SU-DHL-6 (cell line): ENCODE data around the gene ITSN2.

Experiments used
- H2AFZ ChIP-seq: fragments of 200-600 bp; sonication (generic); 2 replicates; pipeline ENCODE4 v1.6.1; 2014; ENCODE audit warnings: low read depth, mild to moderate bottlenecking, moderate library complexity, mixed read lengths, antibody characterized with exemption, low read length; ENCODE audit not compliant: severe bottlenecking
- H3F3A ChIP-seq: fragments of 200-600 bp; shearing (Covaris generic); 2 replicates; pipeline ENCODE4 v1.6.0; 2016; ENCODE audit warnings: antibody characterized with exemption, mild to moderate bottlenecking; ENCODE audit not compliant: insufficient read depth
- H3K27ac ChIP-seq: fragments of 200-600 bp; sonication (generic); 2 replicates; pipeline ENCODE4 v1.5.1; 2016; ENCODE audit warnings: low read depth, mild to moderate bottlenecking, low read length, moderate library complexity, mixed read lengths
- H3K27me3 ChIP-seq: fragments of 200-600 bp; sonication (generic), shearing (Covaris generic); 2 replicates; pipeline ENCODE4 v1.6.0; 2014; ENCODE audit warnings: mild to moderate bottlenecking, low read length
- H3K36me3 ChIP-seq: fragments of 200-600 bp; sonication (generic); 2 replicates; pipeline ENCODE4 v1.6.1; 2014; ENCODE audit warnings: mild to moderate bottlenecking, low read length, mixed read lengths
- H3K4me2 ChIP-seq: fragments of 300-600, 200-600 bp; shearing (Covaris generic), sonication (generic); 2 replicates; pipeline ENCODE4 v1.6.0; 2014; ENCODE audit warnings: low read length, low read depth, mild to moderate bottlenecking; ENCODE audit not compliant: poor library complexity, severe bottlenecking
- H3K4me3 ChIP-seq: fragments of 200-600 bp; sonication (generic); 2 replicates; pipeline ENCODE4 v1.5.1; 2014; ENCODE audit warnings: antibody characterized with exemption, low read length, mild to moderate bottlenecking, mixed read lengths; ENCODE audit not compliant: insufficient read depth, poor library complexity, severe bottlenecking
- H3K79me2 ChIP-seq: fragments of 200-600 bp; sonication (generic); 2 replicates; pipeline ENCODE4 v1.6.1; 2014; ENCODE audit warnings: mild to moderate bottlenecking, low read length, moderate library complexity; ENCODE audit not compliant: insufficient read depth
- H3K9ac ChIP-seq: fragments of 200-600 bp; sonication (generic); 2 replicates; pipeline ENCODE4 v1.7.0; 2014; ENCODE audit warnings: mild to moderate bottlenecking, low read length
- H3K9me2 ChIP-seq: fragments of 200-600 bp; sonication (generic); replicated peaks from 2 replicates; pipeline ENCODE4 v1.6.1; 2014; ENCODE audit warnings: low read length; ENCODE audit not compliant: insufficient read depth
- H3K9me3 ChIP-seq: fragments of 200-600 bp; sonication (generic); 2 replicates; pipeline ENCODE4 v1.6.1; 2014; ENCODE audit warnings: low read length, mixed read lengths; ENCODE audit not compliant: insufficient read depth
- H4K20me1 ChIP-seq: fragments of 200-600 bp; sonication (generic); 2 replicates; pipeline ENCODE4 v1.6.1; 2014; ENCODE audit warnings: low read depth, mild to moderate bottlenecking, antibody characterized with exemption, low read length, moderate library complexity, mixed read lengths
- CTCF ChIP-seq: fragments of 200-600 bp; sonication (generic); IDR thresholded peaks from one replicate; pipeline ENCODE4 v1.5.1; 2017; ENCODE audit warnings: antibody characterized with exemption, mild to moderate bottlenecking, low read length, moderate library complexity; ENCODE audit not compliant: insufficient read depth, poor library complexity, severe bottlenecking
- EZH2phosphoT487 ChIP-seq: fragments of 200-600 bp; sonication (generic), shearing (Covaris generic); conservative IDR thresholded peaks from 2 replicates; pipeline ENCODE4 v1.6.1; 2018; ENCODE audit warnings: mild to moderate bottlenecking, antibody characterized with exemption, low read length, moderate library complexity, mixed read lengths

ITSN2 gene

GRCh38 chr2:24183366-24184069, 176.8 kb downstream of the ITSN2 start:
- H3K27me3 ChIP-seq: no peaks in the 10 kb centered on the region
- no peaks in the 10 kb centered on the region for H3K9me2 ChIP-seq
- no peaks in the 10 kb centered on the region for H3K36me3 ChIP-seq
- no peak overlapping the region for H3K4me3 ChIP-seq
- no peak overlapping the region for H3K9ac ChIP-seq
- H3K9me3 ChIP-seq: no peaks in the 10 kb centered on the region
- H4K20me1 ChIP-seq: no peaks in the 10 kb centered on the region
- H3K79me2 ChIP-seq: no peaks in the 10 kb centered on the region
- TF ChIP-seq CTCF (no peak), EZH2phosphoT487 (no peak)
- no peak overlapping the region for H3K27ac ChIP-seq
- no peak overlapping the region for H3K4me2 ChIP-seq
- H3F3A ChIP-seq: no peaks in the 10 kb centered on the region
- H2AFZ ChIP-seq: no peak overlapping the region

- H3K79me2 ChIP-seq: no peaks in the 10 kb centered on the region
- no peaks in the 10 kb centered on the region for H3F3A ChIP-seq
- no peaks in the 10 kb centered on the region for H3K36me3 ChIP-seq
- no peaks in the 10 kb centered on the region for H4K20me1 ChIP-seq
- no peak overlapping the region for H3K4me2 ChIP-seq
- H3K27ac ChIP-seq: no peak overlapping the region
- no peaks in the 10 kb centered on the region for H3K9me2 ChIP-seq
- H3K27me3 ChIP-seq: no peaks in the 10 kb centered on the region
- no peak for TF ChIP-seq CTCF
- no peak for TF ChIP-seq EZH2phosphoT487
- no peaks in the 10 kb centered on the region for H3K9me3 ChIP-seq
- no peak overlapping the region for H3K9ac ChIP-seq
- H3K4me3 ChIP-seq: no peak overlapping the region
- no peak overlapping the region for H2AFZ ChIP-seq
Observed at GRCh38 chr2:24182507-24182906, 177.8 kb downstream of the ITSN2 start.

GRCh38 chr2:24181849-24182248, 178.5 kb downstream of the ITSN2 start:
- TF ChIP-seq CTCF (no peak), EZH2phosphoT487 (no peak)
- no peak overlapping the region for H3K27ac ChIP-seq
- H3K4me3 ChIP-seq: no peak overlapping the region

More at GRCh38 chr2:24181849-24182248, 178.5 kb downstream of the ITSN2 start:
- H2AFZ ChIP-seq: no peak overlapping the region
- no peaks in the 10 kb centered on the region for H3K9me2 ChIP-seq
- no peaks in the 10 kb centered on the region for H3F3A ChIP-seq
- no peaks in the 10 kb centered on the region for H3K9me3 ChIP-seq
- no peaks in the 10 kb centered on the region for H3K36me3 ChIP-seq
- H3K9ac ChIP-seq: no peak overlapping the region
- H3K79me2 ChIP-seq: no peaks in the 10 kb centered on the region
- H4K20me1 ChIP-seq: no peaks in the 10 kb centered on the region
- no peaks in the 10 kb centered on the region for H3K27me3 ChIP-seq
- H3K4me2 ChIP-seq: no peak overlapping the region
